ENCODE data around the gene TPRN. TPM values are rescaled to one million over a fixed set of nuclear protein-coding genes. Genes with fewer than 3 reads are reported as not detected.

The TPRN gene
- total RNA-seq, 2 donors from 2014 or later = 90.0 to 91.3 TPM

DNA sequence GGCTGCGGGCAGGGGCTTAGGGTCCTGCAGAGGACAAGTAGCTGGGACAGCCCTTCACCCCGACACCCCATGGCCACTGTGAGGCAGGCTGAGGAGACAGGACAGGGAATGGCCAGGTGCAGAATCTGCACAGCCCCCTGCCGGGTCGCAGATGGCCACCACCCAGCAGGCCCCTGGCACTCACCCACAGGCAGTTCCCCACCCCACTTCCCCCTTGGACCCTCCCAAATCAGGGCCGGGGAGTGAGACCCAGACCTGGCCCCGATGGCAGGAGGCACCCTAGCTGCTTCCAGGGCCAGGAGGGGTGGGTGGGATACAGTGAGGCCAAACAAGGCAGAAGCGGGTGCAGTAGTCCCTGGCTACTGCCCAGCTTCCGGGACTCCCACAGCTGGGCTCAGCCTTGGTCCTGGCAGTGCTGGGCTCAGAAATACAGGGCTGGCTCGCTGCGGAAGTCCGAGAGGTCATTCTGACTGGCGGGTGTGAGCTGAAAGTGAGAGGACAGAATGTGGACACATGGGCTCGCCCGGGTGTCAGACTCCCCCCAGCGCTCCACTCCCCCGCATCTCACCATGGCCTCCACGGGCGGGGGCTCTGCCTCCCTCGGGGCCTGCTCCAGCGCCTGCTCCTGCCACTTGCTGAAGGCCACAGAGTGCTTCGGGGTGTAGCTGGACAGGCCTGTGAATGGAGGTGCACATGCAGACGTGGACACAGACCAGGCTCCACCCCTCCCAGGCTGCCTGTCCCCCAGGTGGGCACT lies 8.7 kb downstream of the TPRN start:
- peak overlapping the region; percentile 13 to 93 (median 58) for H3K27ac ChIP-seq

DNA sequence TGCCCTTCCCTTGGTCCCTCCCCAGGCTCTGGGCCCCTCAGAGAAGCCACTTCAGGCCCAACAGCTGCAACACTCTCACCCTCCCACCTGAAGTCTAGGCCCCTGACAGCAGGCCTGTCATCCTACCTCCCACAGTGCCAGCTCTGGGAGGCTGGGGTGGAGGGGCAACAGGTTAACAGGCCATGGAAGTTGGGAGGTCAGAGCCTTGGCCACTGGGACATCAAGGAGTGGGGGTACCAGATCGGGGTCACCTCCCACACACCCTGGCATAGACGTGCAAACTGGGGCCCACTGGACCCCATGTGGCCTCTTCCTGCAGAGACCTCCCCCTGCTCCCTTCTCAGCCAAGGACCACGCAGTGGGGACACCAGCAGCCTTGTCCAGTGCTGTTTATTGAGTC lies 9.3 kb downstream of the TPRN start:
- Histone ChIP-seq H3K4me1 (peaks cover 91% of the 10 kb centered on the region), H3K4me3 (no peak overlapping the region), H3K9me3 (no peaks in the 10 kb centered on the region), H3K27me3 (no peaks in the 10 kb centered on the region), H3K27ac (peak overlapping the region in 3 of 4 donors; percentile 93 to 96 (median 94)), H3K36me3 (replicated peaks in 1 of 2; ENCODE audit: insufficient read depth in 1 of 2, low read depth in 2 of 2) (peaks cover 0 to 2% of the 10 kb centered on the region in 2 donors)
- ATAC-seq (no peak), DNase-seq (no peak)
- intact Hi-C loops (cut with DNase I) = loop anchor here (5.0 kb wide), 1 partner anchor 41 kb away; the partner anchor contains the start of gene SLC34A3
- no peak for TF ChIP-seq CTCF (IDR thresholded peaks at IDR 0.05)
- TF ChIP-seq POLR2A (IDR thresholded peaks at IDR 0.05) = no peak
- 66 to 79% methylated on average over 3 of the region's 3 CpGs for WGBS, 2 donors

More for the DNA sequence above, 8.7 kb downstream of the TPRN start:
- peaks cover 0 to 2% of the 10 kb centered on the region in 2 donors for H3K36me3 ChIP-seq (replicated peaks in 1 of 2; ENCODE audit: insufficient read depth in 1 of 2, low read depth in 2 of 2)
- no peak overlapping the region for H3K4me3 ChIP-seq
- intact Hi-C loops (cut with DNase I) = loop anchor here (5.0 kb wide), 1 partner anchor 40 kb away; the partner anchor contains the start of gene SLC34A3
- peaks cover 91% of the 10 kb centered on the region for H3K4me1 ChIP-seq
- no peaks in the 10 kb centered on the region for H3K27me3 ChIP-seq
- 69% methylated on average over 21 of the region's 22 CpGs; no CpG with 5 or more reads in 1 of the 2 donors for WGBS, 2 donors
- no peak for TF ChIP-seq CTCF (IDR thresholded peaks at IDR 0.05)
- TF ChIP-seq POLR2A (IDR thresholded peaks at IDR 0.05) = peak in 1 of 3 donors; percentile 6
- no peaks in the 10 kb centered on the region for H3K9me3 ChIP-seq
- ATAC-seq = no peak
- DNase-seq = no peak

DNA sequence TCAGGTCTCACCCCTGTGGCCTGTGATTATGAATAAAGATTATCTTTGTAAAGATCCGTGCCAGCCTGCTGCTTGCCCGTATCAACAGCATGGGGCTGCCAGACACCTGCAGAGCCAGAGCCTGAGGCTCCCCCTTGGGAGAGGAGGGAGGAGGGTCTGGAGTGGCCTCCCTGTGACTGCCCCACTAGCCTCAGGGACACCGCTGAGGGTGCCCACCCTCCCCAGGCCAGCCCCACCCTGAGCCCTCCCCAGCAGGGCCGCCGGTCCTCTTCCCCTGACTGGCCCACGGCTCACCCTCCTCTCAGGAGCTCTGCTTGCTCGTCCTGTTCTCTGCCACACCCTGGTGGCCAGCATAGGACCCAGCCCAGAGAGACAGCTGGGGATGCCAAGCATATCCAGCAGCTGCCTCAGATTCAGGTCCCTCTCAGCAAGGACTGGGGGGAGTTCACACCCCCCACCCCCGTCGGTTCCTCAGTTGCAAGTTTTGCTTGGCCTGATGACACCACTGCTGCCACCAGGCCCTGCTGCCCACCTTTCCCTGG lies 10.2 kb downstream of the TPRN start:
- Histone ChIP-seq H3K4me1 (peaks cover 91% of the 10 kb centered on the region), H3K36me3 (replicated peaks in 1 of 2; ENCODE audit: insufficient read depth in 1 of 2, low read depth in 2 of 2) (peaks cover 0 to 3% of the 10 kb centered on the region in 2 donors), H3K27ac (peak overlapping the region; percentile 93 to 99 (median 95)), H3K9me3 (no peaks in the 10 kb centered on the region), H3K27me3 (no peaks in the 10 kb centered on the region), H3K4me3 (no peak overlapping the region)
- 20 to 25% methylated on average over 1 to 9 of the region's 9 CpGs for WGBS, 2 donors
- TF ChIP-seq POLR2A (IDR thresholded peaks at IDR 0.05) (no peak), CTCF (IDR thresholded peaks at IDR 0.05) (peak in 4 of 7 experiments; percentile 24 to 38 (median 26))
- DNase-seq = peak in 2 of 4 donors; percentile 47 to 57
- no peak for ATAC-seq
- intact Hi-C loops (cut with DNase I) = loop anchor here (5.0 kb wide), 1 partner anchor 42 kb away; the partner anchor contains the start of gene SLC34A3

GRCh38 chr9:137189297-137190295 lies 10.9 kb downstream of the TPRN start:
- TF ChIP-seq POLR2A (IDR thresholded peaks at IDR 0.05) (no peak), CTCF (IDR thresholded peaks at IDR 0.05) (peak in 1 of 7 experiments; percentile 23)
- intact Hi-C loops (cut with DNase I) = loop anchor here (5.0 kb wide), 1 partner anchor 43 kb away; the partner anchor contains the start of gene SLC34A3

More at GRCh38 chr9:137189297-137190295, 10.9 kb downstream of the TPRN start:
- Histone ChIP-seq H3K27me3 (no peaks in the 10 kb centered on the region), H3K4me1 (peaks cover 83% of the 10 kb centered on the region), H3K4me3 (peak overlapping the region; percentile 79 to 90), H3K36me3 (replicated peaks in 1 of 2; ENCODE audit: insufficient read depth in 1 of 2, low read depth in 2 of 2) (peaks cover 0 to 4% of the 10 kb centered on the region in 2 donors), H3K9me3 (no peaks in the 10 kb centered on the region), H3K27ac (peak overlapping the region; percentile 93 to 99 (median 95))
- DNase-seq (peak; percentile 50 to 68 (median 67)), ATAC-seq (peak; percentile 3)
- 7 to 14% methylated on average over 3 to 23 of the region's 23 CpGs for WGBS, 2 donors

Data from body of pancreas (tissue), 4 donors.